WTC11 (cell line): ENCODE results near the gene AMOTL1.

Experiments
- AR ChIP-seq: fragments of 250-450 bp; sonication (Bioruptor Pico); IDR thresholded peaks from 2 replicates; pipeline ENCODE4 v1.9.0; 2021; ENCODE audit warnings: mild to moderate bottlenecking
- ATF2 ChIP-seq: sonication (generic); formaldehyde crosslinking; IDR thresholded peaks from 2 replicates; pipeline ENCODE4 v1.8.1; 2022; ENCODE audit warnings: low read depth, missing genetic modification reagents, borderline replicate concordance
- CTCF ChIP-seq: fragments of 200-600 bp; IDR thresholded peaks from 2 replicates; pipeline ENCODE4 v1.8.0; 2022; ENCODE audit warnings: antibody characterized with exemption
- FOXK1 ChIP-seq: sonication (generic); formaldehyde crosslinking; IDR thresholded peaks from 2 replicates; pipeline ENCODE4 v1.8.0; 2022; ENCODE audit warnings: mild to moderate bottlenecking, moderate library complexity, missing genetic modification reagents
- IRF2 ChIP-seq: sonication (generic); formaldehyde crosslinking; IDR thresholded peaks from 2 replicates; pipeline ENCODE4 v1.8.0; 2022; ENCODE audit warnings: low read depth, missing genetic modification reagents, borderline replicate concordance
- TCF7 ChIP-seq: sonication (generic); formaldehyde crosslinking; IDR thresholded peaks from 2 replicates; pipeline ENCODE4 v1.8.0; 2022; ENCODE audit warnings: mild to moderate bottlenecking, low read depth, missing genetic modification reagents, moderate library complexity
- USF2 ChIP-seq: sonication (generic); formaldehyde crosslinking; IDR thresholded peaks from 2 replicates; pipeline ENCODE4 v1.8.1; 2023; ENCODE audit warnings: mild to moderate bottlenecking, missing genetic modification reagents, moderate library complexity

- TF ChIP-seq ATF2 (CRISPR knock-in tag) (no peak), CTCF (no peak), IRF2 (CRISPR knock-in tag) (no peak), FOXK1 (CRISPR knock-in tag) (no peak), AR (CRISPR knock-in tag) (no peak), TCF7 (CRISPR knock-in tag) (no peak), USF2 (no peak)
These were observed 8.6 kb upstream of the AMOTL1 start for GRCh38 chr11:94759522-94759921.
